GM19324 (cell line): ENCODE results near the gene ODAD2.

Source experiments
- ATAC-seq: cut with Tn5 transposase; IDR thresholded peaks from one replicate; pipeline ENCODE4 v1.9.1; 2021; ENCODE audit warnings: mild to moderate bottlenecking, moderate library complexity; ENCODE audit not compliant: unreplicated experiment, low FRiP score

The ODAD2 gene

GRCh38 chr10:27865221-27865635 is 133.7 kb downstream of the ODAD2 start:
- no peak for ATAC-seq

- no peak for ATAC-seq
Measured at GRCh38 chr10:27861781-27862180, 137.1 kb downstream of the ODAD2 start.

DNA sequence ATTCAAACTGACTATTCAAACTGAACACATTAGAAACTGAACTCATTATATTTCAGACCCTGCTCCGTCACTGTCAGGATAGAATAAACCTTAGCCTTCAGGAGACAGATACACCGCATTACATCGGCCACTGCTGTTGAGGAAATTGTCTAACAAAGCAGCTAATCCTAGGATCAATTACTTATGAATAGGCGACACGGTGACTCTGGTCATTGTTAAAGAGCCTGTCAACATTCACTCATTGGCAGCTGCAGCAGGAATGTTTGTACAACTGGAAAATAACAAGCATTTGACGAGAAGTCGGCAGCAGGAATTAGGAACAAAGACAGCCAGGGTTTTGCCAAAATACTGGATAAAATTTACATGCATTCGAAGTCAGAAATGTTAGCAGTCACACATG is 141.3 kb downstream of the ODAD2 start:
- no peak for ATAC-seq

- ATAC-seq: no peak
Measured at GRCh38 chr10:27844223-27844622, 154.7 kb downstream of the ODAD2 start.

DNA sequence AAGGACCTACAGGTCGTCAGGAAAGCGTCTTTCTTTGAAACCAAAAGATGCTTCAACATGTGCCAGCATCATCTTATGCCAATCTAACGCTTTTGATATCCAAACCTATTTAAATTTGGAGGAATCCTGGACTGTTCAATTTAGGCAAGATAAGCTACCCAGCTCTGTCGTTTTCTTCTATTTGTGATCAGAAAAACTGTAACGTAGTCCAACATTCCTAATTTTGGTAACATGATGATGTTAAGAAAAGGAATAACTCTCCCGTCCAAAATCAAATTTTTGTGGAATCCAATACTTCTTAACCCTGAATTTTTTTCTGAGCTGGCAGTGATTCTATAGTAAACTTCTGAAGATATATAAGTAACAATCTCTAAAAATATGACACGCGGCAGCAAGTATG is 160.0 kb downstream of the ODAD2 start:
- ATAC-seq: no peak

DNA sequence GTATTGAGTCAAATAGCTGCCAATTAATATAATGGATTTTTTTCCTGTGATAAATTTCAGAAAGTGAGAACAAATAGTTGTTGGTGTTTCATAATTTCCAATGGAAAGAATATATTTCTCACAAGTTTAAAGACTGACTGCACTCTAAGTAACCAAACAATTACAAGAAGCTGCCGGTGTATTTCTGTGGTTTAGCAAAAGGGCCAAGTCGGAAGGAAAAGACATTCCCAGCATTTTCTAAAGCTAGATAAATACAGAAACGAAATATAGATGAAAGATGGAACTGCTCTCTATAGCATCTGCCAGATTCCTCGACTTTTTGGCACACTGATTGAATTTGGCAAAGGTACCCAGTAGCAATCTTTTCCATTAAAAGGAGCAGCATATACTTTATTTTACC is 160.5 kb downstream of the ODAD2 start:
- no peak for ATAC-seq

- no peak for ATAC-seq
Measured at GRCh38 chr10:27834476-27834875, 164.4 kb downstream of the ODAD2 start.

GRCh38 chr10:27833792-27834191 is 165.1 kb downstream of the ODAD2 start:
- no peak for ATAC-seq

GRCh38 chr10:27832826-27833225 is 166.1 kb downstream of the ODAD2 start:
- no peak for ATAC-seq

DNA sequence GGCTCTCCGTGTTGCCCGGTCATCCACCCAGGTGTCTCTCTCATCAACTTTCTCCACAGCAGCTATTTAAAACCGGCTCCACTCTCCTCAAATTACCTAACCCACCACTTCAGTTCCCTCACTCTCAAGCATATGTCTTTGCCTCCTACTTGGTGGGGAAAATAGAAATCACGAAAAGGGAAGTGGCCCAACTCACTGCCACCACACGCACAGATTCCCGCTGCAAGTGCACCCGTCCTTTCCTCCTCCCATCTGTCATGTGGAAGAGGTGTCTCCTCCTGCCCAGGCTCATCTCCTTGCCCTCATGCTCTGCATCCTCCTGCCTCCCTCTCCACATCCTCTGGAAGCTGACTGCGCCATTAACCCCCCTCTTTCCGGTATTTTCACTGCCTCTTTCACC is 172.5 kb downstream of the ODAD2 start:
- ATAC-seq: no peak

- no peak for ATAC-seq
Measured at GRCh38 chr10:27822301-27822700, 176.6 kb downstream of the ODAD2 start.

DNA sequence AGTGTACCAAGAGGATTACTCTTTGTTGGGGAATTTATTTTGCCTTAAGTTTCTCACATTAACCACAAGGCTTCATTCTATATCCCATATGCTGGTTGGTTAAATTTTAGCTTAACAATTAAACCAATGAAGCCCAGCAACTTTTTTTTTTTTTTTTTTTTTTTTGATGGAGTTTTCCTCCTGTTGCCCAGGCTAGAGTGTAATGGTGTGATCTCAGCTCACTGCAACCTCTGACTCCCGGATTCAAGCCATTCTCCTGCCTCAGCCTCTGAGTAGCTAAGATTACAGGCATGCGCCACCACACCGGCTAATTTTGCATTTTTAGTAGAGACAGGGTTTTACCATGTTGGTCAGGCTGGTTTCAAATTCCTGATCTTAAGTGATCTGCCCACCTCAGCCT is 178.2 kb downstream of the ODAD2 start:
- no peak for ATAC-seq

DNA sequence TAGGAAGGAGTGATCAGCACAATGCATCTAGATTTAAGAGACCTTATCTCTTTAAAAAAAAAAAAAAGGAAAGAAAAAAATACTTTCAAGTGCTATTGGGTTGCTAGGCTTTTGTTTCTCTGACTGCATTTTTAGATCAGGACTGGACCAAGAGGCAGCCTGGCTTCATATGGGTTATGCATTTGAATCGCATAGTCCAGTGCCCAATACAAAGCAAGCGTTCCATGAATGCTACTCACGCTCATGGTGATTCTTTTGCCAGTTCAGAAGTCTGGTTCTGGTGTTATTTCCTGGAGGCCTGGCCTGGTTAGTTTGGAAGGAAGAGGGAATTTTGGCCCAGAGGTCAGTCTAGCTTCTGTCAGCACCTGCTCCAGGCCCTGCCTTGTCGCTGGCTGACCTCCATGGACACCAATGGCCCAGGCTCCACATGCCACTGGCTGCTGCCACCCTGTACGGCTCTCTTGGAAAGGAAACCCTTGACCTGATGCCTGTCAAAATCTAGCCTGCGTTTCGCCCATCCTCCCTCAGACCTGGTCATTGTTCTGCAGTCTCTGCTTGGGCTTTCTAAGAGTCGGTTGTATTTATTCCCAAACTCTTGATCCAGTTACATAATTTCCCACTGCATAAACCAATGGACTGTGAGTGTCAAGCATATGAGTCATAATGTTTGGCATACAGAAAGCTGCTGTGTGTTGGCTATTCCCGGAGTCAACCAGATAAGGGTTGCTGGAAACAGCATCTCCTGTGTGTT is 178.9 kb downstream of the ODAD2 start:
- no peak for ATAC-seq

DNA sequence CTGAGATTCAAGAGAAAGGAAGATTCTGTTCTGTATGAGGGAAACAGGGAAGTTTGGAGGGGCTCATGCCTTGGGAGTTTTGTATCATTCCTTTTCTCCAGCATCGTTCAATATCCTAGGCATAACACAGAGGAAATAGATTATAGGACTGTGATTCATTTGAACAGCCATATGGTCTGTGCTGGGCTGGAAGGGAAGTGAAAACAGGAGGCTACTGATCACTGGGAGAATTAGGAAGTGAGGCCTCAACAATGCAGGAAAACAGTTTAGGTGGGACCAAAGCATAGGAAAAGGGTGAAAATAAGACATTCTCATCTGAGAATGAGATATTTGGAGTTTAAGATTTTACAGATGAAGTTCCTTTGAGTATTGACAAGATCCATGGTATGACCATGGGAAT is 182.6 kb downstream of the ODAD2 start:
- ATAC-seq: no peak

DNA sequence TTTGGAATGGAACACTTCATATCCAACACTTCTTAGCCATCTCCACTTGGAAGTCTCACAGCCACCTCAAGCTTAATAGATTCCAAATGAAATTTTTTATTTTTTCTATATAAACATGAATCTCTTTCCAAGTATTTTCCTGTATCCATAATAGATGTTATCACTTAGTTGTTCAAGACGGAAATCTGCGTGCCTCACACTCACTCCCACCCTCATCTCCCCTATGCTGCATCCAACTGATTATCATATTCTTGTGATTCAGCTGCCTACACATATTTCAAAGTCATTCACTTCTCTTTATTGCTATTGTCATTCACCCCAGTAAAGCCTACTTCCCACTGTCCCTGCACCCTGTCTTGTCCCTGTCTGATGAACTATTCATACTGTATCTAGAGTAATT is 183.0 kb downstream of the ODAD2 start:
- no peak for ATAC-seq

DNA sequence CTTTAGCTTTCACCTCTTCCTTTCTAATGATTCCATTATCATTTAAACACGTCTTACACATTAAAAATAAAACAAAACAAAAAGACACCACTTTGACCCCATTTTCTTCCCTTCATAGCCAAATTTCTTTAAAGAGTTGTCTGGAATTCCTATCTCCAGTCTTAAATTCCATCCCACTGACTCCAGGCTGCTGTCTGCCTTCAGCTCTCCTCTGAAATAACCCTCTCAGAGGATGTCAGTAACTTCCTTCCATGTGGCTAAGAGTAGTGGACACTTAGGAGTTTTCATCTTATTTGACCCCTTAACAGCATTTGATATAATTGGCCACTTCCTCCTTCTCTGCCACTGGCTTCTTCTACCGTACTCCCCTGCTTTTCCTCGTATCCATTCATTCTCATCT is 183.6 kb downstream of the ODAD2 start:
- ATAC-seq: no peak

- ATAC-seq: no peak
Measured at GRCh38 chr10:27805180-27805579, 193.7 kb downstream of the ODAD2 start.

GRCh38 chr10:27804136-27804535 is 194.7 kb downstream of the ODAD2 start:
- no peak for ATAC-seq

GRCh38 chr10:27801171-27801785 is 197.6 kb downstream of the ODAD2 start:
- ATAC-seq: no peak

GRCh38 chr10:27799046-27799445 is 199.8 kb downstream of the ODAD2 start:
- no peak for ATAC-seq

- no peak for ATAC-seq
Measured at GRCh38 chr10:27794157-27794556, 204.7 kb downstream of the ODAD2 start.

DNA sequence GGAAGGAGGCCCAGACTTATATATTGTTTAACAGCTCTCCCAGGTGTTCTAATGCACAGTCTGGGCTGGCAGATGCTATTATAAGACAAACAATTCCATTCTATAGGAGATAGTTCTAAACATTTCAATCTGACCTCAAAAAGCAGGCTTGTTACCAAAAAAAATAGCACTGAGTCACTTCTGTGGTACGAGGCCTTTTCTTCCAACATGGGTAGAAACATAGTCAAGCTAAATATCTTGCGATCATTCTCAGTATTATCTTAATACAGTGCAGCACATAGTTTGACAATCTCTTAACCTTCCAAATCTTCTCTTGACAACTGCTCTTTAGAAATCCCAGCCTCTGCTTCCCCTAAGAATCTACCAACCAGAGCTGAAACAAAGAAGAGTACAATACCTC is 206.7 kb downstream of the ODAD2 start:
- no peak for ATAC-seq
